ENCODE measurements around the gene TAF1L. TPM values are rescaled to one million over a fixed set of nuclear protein-coding genes. Genes with fewer than 3 reads are reported as not detected.

TAF1L gene
- total RNA-seq, 1 experiment from 2014 or later = not detected

- DNase-seq (ENCODE audit: low read depth) = peak; percentile 54
These were observed 46.3 kb downstream of the TAF1L start for GRCh38 chr9:32589083-32589723.

- DNase-seq (ENCODE audit: low read depth) = peak; percentile 81
These were observed 47.6 kb downstream of the TAF1L start for GRCh38 chr9:32587901-32588300.

- no peak for DNase-seq (ENCODE audit: low read depth)
These were observed 50.7 kb downstream of the TAF1L start for GRCh38 chr9:32584784-32585183.

GRCh38 chr9:32581512-32582143, 53.8 kb downstream of the TAF1L start:
- peak; percentile 59 for DNase-seq (ENCODE audit: low read depth)

GRCh38 chr9:32580631-32581300, 54.7 kb downstream of the TAF1L start:
- no peak for DNase-seq (ENCODE audit: low read depth)

- peak; percentile 44 for DNase-seq (ENCODE audit: low read depth)
These were observed 55.6 kb downstream of the TAF1L start for GRCh38 chr9:32579706-32580331.

Other genes with a start within 250 kb of the TAF1L start
- 10.3 and 18.4 TPM in 2 replicates for gene RIGI, start 109.5 kb downstream of the TAF1L start, total RNA-seq (2014; rRNA removed)
- 4.4 and 5.1 TPM in 2 replicates for gene SMIM27, start 83.3 kb downstream of the TAF1L start, total RNA-seq (2014; rRNA removed)
- 30.3 and 30.7 TPM in 2 replicates for gene TOPORS, start 83.1 kb downstream of the TAF1L start, total RNA-seq (2014; rRNA removed)
- 59.9 and 76.2 TPM in 2 replicates for gene NDUFB6, start 62.5 kb downstream of the TAF1L start, total RNA-seq (2014; rRNA removed)
- not detected in 2 replicates for gene TMEM215, start 147.9 kb upstream of the TAF1L start, total RNA-seq (2014; rRNA removed)